Activated effector memory CD4-positive, alpha-beta T cell treated with Interleukin-2 at 50 U/mL for 16 hours (primary cell): ENCODE measurements around the gene MEIS1.
"Not testable (repeated sequence)": the region's sequence is repeated elsewhere in the genome, so short reads cannot be mapped to it uniquely, and the experiment has no call there.

Source experiments
- DNase-seq: peaks from one replicate; pipeline ENCODE4 v3.0.0-alpha.2; 2020

The MEIS1 gene

GRCh38 chr2:66470199-66470598 lies 35.3 kb downstream of the MEIS1 start:
- no peak for DNase-seq

GRCh38 chr2:66472225-66472843 lies 37.4 kb downstream of the MEIS1 start:
- no peak for DNase-seq

- DNase-seq = no peak
These were observed 42.4 kb downstream of the MEIS1 start for GRCh38 chr2:66477135-66477842.

GRCh38 chr2:66478299-66478698 lies 43.4 kb downstream of the MEIS1 start:
- no peak for DNase-seq

- no peak for DNase-seq
These were observed 43.9 kb downstream of the MEIS1 start for GRCh38 chr2:66478731-66479316.

GRCh38 chr2:66481100-66481549 lies 46.2 kb downstream of the MEIS1 start:
- DNase-seq = no peak

- DNase-seq = not testable (repeated sequence)
These were observed 50.3 kb downstream of the MEIS1 start for GRCh38 chr2:66485252-66485651.

GRCh38 chr2:66488946-66489345 lies 54.0 kb downstream of the MEIS1 start:
- no peak for DNase-seq

GRCh38 chr2:66489436-66489835 lies 54.5 kb downstream of the MEIS1 start:
- no peak for DNase-seq

- no peak for DNase-seq
These were observed 55.7 kb downstream of the MEIS1 start for GRCh38 chr2:66490588-66491001.

- DNase-seq = no peak
These were observed 59.8 kb downstream of the MEIS1 start for GRCh38 chr2:66494708-66495107.

- DNase-seq = no peak
These were observed 61.1 kb downstream of the MEIS1 start for GRCh38 chr2:66495788-66496640.

- DNase-seq = no peak
These were observed 61.9 kb downstream of the MEIS1 start for GRCh38 chr2:66496670-66497420.

GRCh38 chr2:66497431-66498288 lies 62.7 kb downstream of the MEIS1 start:
- DNase-seq = no peak

- no peak for DNase-seq
These were observed 63.5 kb downstream of the MEIS1 start for GRCh38 chr2:66498289-66498975.

- DNase-seq = no peak
These were observed 66.3 kb downstream of the MEIS1 start for GRCh38 chr2:66501267-66501666.

- DNase-seq = no peak
These were observed 71.3 kb downstream of the MEIS1 start for GRCh38 chr2:66506265-66506664.

- DNase-seq = no peak
These were observed 72.8 kb downstream of the MEIS1 start for GRCh38 chr2:66507673-66508201.

GRCh38 chr2:66508484-66509071 lies 73.7 kb downstream of the MEIS1 start:
- no peak for DNase-seq

GRCh38 chr2:66509326-66509811 lies 74.4 kb downstream of the MEIS1 start:
- DNase-seq = no peak
